Myocyte (in vitro differentiated cells): ENCODE results near the gene ATXN7L2. TPM values are rescaled to one million over a fixed set of nuclear protein-coding genes. Genes with fewer than 3 reads are reported as not detected.

Experiments used
- DNase-seq: peaks from one replicate; pipeline ENCODE4 v3.0.0-alpha.2; 2012; ENCODE audit warnings: low read depth
- total RNA-seq: library from RNA; depleted of rRNA; stranded (reverse); fragments of >200 nt; gene quantifications from 2 replicates; pipeline ENCODE4 v1.2.3, GENCODE V29; 2014

ATXN7L2 gene
- total RNA-seq, 1 donor from 2014 or later = 6.7 TPM

DNA sequence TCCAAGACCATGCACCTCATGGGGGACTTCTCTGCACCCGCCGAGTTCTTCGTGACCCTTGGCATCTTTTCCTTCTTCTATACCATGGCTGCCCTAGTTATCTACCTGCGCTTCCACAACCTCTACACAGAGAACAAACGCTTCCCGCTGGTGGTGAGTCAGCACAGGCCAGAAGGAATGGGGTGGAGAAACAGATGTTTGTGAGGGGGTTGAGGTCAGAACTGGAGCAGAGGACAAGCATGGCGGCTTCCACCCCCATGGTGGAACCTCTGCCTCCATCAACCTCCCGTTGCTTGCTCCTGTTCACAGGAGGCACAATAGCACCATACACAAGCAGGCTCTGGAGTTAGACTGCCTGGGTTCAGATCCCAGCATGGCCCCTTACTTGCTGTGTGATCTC lies 6.9 kb upstream of the ATXN7L2 start:
- DNase-seq = no peak

DNA sequence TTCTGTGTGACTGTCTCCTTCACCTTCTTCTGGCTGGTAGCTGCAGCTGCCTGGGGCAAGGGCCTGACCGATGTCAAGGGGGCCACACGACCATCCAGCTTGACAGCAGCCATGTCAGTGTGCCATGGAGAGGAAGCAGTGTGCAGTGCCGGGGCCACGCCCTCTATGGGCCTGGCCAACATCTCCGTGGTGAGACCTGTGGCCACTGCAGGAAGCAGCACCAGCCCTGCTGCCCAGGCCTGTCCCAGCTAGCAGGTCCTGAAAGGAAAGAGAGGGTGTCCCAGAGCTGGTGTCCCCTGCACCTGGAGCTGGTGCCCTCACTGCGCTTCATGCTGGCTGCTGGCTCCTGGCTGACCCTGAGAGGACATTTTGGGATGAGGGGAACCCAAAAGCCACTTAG lies 5.9 kb upstream of the ATXN7L2 start:
- DNase-seq = no peak

DNA sequence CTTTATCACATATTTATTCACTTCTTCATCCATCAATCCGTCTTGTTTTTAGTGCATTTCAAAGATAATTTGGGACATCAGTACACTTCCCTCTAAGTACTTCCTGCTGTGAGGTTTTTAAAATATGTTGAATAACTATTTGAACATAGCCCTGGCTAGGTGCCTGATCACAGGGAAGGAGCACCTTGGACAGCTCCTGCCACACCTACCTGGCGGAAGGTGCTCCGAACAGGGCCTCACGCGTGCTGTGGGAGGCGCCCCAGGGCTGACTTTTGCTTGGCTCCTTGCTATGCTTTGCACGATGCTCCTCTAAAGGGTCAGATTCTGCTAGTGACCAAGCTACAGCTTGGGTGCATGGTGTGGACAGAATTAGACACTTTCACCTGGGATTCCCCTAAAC lies 4.9 kb upstream of the ATXN7L2 start:
- DNase-seq = no peak

DNA sequence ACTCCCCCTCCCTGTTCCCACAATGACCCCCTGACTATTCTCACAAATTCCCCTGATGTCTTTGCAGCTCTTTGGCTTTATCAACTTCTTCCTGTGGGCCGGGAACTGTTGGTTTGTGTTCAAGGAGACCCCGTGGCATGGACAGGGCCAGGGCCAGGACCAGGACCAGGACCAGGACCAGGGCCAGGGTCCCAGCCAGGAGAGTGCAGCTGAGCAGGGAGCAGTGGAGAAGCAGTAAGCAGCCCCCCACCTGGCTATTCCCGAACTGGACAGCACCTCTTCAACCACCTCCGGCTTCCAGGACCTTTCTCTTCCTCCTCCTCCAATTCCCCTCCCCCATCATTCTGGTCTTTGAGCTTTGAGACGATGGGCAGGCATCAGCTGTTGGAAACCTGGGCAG lies 4.4 kb upstream of the ATXN7L2 start:
- no peak for DNase-seq

DNA sequence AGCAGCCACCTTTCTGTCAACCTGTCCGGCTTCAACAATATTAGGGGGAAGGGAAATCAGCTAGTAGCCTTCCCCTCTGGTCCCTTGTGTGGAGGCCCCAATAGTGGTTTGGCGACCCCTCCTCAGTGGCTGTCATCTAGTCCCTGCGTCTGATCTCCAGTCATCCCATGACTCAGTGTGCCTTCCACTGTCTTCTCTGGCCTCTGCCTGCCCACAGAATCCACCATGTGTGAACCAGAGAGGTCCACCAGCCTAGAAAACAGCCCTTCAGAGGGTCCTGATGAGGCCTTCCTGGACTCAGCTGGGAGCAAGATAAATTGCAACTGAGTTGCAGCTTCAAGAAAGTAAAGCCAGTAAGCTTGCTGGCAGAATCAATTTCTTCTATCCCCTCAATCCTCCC lies 3.8 kb upstream of the ATXN7L2 start:
- no peak for DNase-seq

DNA sequence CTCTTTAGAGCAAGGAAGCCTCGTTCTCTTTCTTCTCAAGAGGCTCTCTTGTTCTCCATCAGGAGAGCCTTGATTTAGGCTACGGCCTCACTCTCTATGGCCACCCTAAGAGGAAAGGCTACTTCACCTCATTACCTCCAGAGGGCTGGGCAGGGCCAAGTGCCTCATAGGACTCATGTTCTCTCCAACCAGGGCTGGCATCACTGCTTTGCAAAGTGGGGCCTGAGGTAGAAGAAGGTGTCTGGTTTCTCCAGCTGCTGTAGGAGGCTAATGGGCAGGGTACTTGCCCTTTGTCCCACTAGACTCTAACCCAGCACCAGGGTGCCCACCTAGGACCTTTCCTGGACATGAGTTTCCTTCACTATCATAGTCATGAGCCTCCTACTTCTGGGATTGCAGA lies 2.1 kb upstream of the ATXN7L2 start:
- no peak for DNase-seq

DNA sequence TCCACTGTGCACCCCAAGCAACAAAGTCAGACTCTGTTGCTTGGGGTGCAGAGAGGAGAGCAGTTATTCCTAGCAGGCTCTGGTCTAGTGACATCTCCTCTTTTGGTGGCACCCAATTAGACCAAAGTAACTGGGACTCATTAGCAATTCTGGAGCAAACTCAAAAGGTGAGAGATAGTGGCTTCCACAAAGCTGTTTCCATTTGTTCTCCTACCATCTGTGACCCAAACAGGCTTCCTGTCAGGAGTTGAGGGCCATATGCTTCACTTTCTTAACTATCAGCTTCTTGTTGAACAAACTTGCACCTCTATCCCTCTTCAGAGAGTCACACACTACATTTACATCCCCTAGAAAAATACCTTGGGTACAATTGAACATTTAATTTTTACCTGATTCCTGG lies 1.5 kb upstream of the ATXN7L2 start:
- no peak for DNase-seq

DNA sequence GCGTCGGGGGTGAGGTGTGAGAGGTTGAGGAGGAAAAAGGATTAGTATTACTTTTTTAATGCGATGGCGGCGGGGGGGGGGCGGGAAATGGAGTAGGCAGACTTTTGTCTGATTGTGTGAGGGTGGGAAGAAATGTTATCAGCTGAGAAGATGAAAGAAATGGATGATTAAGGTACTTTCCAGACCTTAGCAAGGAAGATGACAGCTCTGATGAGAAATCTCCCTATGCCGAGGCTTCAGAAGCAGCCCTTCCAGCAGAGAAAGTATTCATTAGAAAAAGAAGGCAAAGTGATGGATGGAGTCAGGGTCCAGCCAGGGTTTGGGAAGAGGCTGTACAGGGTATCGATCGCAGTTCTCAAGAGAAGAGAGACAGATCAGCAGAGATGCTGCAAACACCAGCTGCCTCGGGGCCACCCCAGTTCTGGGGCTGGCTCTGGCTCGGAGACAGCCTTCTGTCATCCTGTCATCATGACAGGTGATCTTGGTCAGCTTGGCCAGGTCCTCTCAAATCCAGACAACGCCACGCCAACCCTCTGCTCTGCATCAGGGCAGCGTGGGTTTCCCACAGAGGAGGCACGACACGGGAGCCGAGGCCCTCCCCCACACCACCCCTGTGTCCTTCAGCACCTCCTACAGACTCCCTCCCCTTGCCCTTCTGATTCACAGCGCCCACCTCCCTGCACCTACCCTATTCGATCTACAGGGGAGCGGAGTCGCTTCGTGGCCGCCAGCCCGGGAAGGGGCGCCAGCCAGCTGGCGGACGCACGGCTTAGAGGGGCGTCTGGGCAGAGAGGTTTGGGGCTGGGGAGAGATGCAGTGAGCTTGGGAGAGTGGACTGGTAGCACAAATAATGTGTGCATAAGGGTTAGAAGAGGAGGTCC lies 674 bp upstream of the ATXN7L2 start:
- peak; percentile 29 for DNase-seq

DNA sequence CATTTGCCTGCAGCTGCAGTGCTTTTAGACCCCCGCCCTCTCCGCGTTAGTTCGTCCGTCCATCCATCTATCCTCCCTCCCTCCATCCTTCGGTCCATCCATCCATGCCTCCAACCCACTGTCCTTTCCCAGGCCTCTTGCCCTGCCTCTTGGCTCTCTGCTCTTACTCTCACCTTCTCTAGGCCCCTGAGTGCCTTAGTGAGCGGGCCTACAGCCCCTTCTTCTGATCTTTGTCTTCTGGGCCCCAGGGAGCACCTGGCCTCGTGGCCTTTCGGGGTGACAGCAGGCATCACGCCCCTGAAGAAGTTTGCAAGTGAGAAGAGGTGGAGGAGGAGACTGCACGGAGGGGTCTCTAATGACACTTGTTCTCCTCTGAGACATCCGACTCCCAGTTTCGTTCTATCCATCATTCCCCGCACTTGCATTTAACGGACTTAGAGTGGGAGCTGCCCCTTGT lies 842 bp downstream of the ATXN7L2 start:
- no peak for DNase-seq

DNA sequence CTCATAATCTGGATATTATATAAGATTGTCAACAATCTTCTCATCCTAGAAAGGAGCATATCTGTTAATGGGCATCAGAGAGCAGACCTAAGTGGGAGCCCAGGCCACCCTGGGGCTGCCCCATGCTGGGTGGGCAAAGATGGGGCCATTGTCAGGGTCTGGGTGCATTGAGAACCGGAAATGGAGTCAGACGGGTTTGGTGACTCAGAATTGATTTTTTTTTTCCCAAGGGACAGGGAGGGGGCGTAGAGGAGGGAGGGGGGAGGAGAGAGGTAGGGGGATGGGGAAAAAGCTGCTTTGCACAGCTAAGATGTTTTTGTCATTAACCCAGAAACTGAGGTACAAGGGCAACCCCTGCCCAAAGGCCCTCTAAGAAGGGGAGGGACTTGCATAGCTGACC lies 1.3 kb downstream of the ATXN7L2 start:
- DNase-seq = no peak

DNA sequence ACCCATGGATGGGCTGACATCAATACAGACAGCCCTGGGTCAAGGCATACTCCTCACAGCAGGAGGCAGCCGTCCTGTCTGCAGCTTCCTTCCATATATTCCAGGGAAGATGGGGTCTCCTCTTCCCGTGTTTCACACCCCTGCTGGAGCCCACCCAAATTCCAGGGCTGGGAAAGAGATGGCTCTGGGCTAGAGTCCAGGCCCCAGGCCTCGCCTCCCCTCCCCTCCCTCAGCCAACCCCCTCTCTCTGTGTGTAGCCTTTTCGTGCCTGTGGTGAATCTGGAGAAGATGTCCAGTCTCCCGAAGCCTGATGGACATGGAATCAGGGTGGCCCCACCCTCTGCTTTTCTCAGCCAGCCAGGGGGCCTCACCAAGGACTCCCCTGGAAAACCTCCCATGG lies 3.6 kb downstream of the ATXN7L2 start:
- no peak for DNase-seq

DNA sequence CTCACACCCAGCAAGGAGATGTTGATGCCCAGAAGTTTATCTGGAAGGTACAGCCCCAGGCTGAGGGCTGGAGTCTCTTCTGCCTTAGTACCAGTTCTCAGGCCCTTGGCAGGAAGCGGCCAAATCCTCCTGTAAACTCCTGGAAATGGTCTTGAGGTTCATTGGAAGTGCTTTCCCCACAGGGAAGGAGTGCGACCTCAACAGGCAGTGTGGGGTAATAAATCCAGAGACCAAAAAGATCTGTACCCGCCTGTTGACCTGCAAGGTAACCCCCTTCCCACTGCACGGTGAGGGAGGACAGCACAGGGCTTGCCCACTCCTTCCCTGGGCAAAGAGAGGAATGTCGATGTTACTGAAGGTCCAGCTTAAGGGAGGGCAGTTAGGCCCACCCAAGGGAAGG lies 4.5 kb downstream of the ATXN7L2 start:
- DNase-seq = no peak

DNA sequence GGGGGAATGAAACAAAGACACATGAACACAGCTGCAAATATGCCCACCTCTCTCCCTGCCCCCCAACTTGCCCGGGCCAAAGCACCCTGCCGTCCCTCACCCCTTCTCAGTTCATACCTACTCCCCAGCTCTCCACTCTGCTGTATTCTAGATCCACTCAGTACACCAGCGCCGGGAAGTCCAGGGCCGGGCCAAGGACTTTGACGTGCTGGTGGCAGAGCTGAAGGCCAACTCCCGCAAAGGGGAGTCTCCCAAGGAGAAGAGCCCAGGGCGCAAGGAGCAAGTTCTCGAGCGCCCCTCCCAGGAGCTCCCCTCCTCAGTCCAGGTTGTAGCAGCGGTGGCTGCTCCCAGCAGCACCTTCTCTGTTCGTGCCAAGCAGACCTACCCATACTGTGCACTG lies 5.0 kb downstream of the ATXN7L2 start:
- no peak for DNase-seq

DNA sequence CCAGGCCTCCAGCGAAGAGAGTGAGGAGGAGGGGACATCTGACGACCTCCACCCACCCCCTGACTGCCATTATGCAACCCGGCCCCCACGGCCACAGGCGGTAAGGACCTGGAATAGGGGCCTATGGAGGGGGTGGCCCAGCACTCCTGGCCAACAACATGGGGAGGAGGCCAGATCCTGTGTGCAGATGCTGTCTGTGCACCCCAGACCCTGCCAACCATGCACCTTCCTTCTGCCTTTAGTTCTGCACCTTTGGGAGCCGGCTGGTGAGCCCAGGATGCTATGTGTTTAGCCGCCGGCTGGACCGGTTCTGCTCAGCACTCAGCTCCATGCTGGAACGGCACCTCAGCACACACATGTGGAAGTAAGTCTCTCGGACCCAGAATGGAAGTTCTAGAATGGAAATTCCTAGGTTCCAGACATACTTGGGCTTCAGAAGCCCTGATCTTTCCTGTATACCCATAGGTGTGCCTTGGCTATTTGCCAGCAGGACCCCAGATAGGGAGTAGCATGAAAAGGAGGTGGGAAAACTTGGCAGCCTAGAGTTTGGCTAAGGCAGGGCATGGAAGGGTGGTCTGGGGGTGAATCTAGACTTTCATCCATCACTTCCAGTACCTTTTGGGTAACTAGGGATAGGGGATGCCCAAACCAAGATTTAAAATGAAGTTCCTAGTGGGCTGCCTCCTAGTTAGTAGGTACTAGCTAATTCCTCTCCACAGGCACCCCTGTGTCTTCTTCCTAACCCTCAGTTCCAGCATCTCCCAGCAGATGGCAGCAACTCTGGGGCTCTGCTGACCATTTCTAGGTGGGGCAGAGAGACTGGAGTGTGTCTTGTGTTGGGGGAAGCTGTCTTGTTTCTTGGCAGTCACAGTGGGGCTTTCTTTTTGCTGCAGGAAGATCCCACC lies 6.6 kb downstream of the ATXN7L2 start:
- DNase-seq = peak; percentile 75

DNA sequence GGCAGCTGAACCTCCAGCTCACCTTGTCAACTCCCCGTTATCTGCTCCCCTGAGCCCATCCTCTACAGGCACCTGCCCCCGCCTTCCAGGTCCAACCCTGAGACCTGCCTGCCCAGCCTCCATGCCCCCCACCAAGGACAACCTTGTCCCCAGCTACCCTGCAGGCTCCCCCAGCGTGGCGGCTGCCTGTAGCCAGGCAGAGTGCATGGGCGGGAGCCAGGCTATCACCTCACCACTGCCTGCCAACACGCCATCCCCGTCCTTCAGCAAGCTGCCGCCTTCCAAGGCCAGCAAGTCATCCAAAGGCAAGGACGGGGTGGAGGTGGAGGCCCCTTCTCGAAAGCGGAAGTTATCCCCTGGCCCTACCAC lies 7.2 kb downstream of the ATXN7L2 start:
- DNase-seq = no peak

DNA sequence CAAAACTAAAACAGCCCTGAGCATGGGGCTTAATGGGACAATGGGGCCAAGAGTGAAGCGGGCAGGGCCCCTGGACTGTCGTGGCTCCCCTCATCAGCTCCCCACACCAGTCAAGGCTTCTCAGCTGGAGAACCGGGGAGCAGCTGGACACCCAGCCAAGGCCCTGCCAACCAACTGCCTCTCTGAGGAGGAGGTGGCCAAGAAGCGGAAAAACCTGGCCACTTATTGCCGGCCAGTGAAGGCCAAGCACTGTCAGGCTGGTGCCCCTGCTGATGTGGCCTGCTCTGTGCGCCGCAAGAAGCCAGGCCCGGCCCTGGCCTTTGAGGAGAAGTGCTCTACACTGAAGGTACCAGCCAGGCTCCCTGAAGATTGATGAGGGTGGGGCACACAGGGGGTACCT lies 7.7 kb downstream of the ATXN7L2 start:
- DNase-seq = no peak

DNA sequence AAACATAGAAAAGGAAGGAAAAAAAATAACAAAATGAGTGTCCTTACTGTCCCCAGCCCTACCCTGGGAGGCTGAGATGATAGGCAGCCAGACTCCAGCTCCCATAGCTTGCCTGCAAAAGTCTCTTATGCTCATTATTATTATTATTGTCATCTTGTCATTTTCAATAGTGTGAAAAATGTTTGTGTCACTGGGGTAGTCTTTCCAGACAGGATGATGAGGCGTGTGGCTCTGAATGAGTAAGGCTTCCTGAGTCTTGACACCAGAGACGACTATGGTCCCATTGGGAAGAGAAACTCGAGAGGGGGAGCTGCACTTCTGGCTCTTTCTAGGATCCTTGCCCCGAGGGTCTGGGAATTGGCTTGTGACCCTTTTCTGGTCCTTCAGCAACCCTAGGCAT lies 9.1 kb downstream of the ATXN7L2 start:
- DNase-seq = no peak

DNA sequence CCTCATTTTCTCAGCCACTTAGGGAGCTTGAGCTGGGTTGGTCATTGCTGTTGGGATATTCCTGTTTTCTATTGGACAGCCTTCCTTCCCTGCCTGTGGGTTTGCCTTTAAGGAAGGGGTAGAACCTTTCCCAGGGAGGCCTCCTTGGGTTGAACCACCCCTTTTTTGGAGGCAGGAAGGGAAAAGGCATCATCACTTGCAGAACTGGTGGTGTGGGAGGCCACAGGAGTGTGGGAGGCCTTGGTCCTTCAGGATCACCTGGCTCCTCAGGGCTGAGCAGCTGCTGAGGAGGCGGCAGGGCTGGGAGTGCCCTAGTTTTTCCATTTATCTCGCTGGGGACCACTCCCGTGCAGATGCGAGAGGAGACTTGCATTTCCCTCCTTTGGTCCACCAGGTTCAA lies 9.5 kb downstream of the ATXN7L2 start:
- no peak for DNase-seq

DNA sequence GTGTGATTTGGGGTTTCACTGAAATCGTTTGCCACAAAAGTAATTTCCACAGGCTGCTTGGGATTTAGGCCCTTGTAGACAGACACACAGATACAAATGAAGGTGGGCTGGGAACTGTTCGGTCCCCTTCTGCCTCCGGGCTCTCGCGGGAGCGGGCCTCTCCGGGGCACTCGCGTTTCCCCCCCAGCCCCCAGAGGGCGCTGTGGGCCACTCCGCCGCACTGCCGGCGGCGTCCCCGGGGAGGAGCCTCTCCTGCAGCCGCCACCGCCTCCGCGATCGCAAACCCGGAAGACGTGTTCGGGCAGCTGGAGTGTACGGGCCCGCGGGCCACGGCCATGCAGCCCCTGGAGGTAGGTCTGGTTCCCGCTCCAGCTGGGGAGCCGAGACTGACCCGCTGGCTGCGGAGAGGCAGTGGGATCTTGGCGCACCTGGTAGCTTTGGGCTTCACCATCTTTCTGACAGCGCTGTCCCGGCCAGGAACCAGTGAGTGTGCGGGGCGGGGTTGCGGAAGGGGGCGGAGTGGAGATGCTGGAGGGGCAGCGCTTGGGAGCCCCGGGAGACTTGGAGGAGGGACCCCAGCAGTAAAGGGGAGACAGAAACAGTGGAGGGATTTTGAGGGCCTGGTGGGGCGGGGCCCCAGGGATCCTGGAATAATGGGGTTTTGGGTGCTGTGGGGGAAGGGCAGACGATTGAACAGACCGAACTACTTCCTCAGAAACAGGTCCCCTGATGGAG lies 10.3 kb downstream of the ATXN7L2 start, which contains the start of gene CYB561D1:
Gene CYB561D1, plus strand, starts transcription at position 290 of the 735 bp plus-strand sequence. Its CDS starts 46 bp downstream, at position 336.
- peak; percentile 87 for DNase-seq

DNA sequence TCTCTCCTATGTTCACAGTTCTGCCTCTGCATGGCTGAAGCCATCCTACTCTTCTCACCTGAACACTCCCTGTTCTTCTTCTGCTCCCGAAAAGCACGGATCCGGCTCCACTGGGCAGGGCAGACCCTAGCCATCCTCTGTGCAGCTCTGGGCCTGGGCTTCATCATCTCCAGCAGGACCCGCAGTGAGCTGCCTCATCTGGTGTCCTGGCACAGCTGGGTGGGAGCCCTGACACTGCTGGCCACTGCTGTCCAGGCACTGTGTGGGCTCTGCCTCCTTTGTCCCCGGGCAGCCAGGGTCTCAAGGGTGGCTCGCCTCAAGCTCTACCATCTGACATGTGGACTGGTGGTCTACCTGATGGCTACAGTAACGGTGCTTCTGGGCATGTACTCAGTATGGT lies 12.0 kb downstream of the ATXN7L2 start:
- no peak for DNase-seq

DNA sequence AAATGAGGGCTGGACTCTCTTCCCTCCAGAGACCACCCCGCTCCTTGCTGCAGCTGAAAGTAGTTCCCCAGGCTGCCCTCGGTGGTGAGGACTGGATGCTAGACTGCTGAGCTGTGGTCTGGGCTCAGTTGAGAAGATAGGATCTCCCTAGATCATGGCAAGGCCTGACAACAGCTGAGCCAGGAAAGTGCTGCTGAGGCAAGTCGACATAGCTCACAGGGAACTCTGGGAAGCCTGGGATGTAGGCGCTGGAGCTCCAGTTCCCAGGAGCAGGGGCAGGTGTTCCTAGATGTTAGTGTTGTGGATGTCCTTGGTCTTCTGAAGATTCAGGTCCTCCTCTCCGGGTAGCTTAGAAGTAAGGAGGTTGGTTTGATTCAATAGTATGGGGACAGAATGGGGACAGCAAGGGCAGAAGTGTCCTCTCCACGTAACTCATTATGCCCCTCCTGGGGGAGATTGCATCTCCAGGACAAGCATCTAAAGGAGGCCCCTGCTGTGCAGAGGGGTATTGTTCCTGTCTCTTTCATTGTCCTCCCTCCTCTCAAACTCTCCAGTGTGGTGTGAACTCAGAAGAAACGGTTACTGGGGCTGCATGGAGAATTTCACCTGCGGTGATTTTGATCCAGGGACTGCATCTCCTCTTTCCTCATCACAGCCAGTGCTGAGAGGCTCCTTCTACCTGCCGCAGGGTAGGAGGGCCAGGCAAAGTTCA lies 13.9 kb downstream of the ATXN7L2 start:
- no peak for DNase-seq
